GM18909 (cell line): Measurements from ENCODE around the gene FABP1.

Experiments used
- ATAC-seq: cut with Tn5 transposase; IDR thresholded peaks from one replicate; pipeline ENCODE4 v1.9.1; 2021; ENCODE audit warnings: mild to moderate bottlenecking; ENCODE audit not compliant: unreplicated experiment, poor library complexity

FABP1 gene

DNA sequence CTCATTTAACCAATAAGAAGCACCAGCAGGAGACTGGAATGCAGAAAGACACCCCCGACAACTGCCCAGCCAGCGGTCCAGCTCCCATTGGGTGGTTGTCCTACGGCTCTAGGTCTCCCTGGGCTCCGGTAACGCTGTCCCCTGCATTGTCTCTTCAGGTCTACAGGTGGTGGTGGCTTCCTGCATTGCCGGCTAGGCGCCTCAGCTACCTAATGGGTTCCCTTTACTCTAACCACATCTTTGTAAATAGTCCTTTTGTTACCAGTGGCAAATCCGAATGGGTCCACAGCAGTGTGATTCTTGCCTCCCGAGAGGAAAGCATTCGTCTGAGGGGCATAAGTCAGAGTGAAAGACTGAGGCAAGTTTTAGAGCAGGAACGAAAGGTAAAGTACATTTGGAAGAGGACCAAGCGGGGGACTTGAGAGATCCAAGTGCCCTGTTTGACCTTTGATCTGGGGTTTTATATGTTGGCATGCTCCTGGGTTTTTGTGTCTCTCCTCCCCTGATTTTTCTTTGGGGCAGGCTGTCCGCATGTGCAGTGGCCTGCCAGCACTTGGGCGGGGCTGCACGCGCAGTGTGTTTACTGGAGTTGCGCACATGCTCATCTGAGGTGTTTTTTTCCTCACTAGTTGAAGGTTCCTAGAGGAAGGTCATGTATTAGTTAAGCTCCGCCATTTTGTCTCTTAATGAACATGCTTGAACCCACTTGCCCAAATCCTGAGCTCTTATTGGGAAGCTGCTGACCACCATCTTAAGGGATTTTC lies 11.0 kb downstream of the FABP1 start:
- no peak for ATAC-seq

DNA sequence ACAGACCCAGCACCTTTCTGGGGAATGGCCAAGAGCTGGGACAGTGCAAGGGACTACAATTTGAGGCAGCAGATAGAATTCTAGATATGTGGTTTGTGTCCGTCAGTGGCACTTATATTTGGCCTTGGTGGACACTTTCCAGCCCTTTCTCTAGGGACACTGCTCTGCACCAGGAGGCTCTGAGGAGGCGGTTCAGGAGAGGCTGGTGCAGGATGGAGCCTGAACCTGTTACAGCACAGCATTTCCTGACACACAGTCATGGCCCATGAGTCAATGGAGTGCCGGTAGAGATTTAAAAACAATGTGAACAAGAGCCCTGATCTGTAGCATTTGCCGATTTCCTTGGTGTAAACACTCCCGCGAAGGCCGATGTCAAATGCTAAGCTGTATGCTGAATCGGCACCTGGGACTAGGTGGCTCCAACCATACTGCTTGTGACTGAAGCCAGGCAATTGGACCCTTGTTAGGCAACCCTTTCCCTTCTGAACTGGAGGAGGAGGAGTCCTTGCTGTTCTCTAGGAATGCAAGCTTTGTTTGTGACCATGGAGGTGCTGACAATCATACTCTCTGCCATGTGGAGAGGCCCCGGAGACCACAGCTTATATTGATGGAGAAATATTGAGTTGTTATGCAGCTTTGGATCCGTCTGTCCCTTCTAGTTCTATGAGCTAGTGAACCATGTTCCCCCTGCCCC lies 11.9 kb downstream of the FABP1 start:
- ATAC-seq, result no peak

DNA sequence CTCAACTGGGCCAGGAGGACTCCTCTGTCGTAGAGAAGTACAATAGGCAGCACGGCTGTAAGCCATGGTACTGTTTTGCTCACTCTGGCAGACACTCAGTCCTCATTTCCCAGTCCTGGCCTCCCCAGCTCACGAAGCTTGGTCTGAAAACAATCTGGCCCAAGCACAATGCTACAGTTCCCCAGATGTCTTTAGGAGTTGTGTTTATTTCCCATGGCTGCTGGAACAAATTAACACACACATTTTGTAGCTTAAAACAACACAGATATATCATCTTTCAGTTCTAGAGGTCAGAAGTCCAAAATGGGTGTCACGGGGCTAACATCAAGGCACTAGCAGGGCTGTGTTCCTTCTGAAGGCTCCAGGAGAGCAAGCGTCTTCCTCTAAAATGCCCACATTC lies 13.0 kb downstream of the FABP1 start:
- no peak for ATAC-seq

DNA sequence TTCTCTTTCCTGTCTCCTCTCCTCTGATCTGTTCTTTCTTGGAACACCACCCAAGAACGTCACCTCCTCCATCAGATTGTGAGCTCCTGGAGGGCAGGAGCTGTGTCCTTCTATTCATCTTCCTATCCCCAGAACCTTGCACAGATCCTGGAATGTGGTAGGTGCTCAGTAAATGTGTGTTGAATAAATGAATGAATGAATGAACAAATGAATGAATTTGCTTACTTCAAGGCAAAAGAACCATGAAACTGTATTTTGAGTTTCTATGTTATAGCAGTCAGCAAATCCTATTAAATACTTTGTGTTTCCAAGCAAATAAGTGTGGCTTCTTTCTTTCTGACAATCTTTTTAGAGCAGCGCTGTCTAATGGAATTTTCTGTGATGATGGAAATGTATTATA lies 14.8 kb downstream of the FABP1 start:
- no peak for ATAC-seq

DNA sequence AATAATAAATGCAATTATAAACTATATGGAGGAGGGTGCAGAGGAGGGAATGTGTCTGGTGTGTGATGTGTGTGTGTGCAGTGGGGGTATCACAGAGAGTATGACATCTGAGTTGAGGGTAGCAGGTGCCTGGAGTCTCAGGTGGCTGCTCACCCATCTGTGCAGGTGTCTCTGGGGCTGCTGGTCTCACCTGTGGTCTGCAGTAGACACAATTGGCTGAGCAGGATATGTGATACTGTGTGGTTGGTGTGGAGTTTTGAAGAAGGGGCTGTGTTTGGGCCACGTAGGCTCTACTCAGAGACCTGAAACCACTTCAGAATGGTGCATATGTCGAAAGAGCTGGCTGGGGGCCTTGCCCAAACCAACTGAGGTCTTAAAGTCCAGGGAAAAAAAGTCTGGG lies 17.0 kb downstream of the FABP1 start:
- no peak for ATAC-seq

DNA sequence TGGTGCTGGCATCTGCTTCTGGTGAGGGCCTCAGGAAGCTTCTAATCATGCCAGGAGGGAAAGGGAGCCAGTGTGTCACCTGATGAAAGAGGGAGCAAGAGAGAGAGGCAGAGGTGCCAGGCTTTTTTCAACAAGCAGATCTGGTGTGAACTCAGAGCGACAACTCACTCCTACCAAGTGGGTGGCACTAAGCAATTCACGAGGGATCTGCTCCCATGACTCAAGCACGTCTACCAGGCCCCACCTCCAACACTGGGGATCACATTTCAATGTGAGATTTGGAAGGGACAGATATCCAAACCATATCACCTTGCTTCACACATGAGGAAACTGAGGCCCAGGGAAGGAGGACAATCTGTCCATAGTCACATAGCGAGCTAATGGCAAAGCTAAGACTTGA lies 19.1 kb downstream of the FABP1 start:
- ATAC-seq, result no peak

DNA sequence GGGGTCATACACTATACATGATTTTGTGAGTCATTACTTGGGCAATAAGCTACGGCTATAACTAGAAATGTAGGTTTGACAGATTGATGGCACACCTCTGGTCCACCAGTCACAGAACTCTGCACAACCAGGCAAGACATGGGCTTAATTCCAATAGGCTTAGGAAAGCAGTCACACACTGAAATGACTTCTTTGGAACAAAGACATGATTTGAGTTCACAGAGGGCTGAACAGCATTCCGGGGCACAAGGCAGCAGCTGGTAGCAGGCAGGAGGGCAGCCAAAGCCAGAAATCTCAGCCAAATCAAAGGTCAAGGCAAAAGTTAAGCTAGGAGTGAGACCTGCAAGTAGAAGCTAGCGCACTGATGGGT lies 27.4 kb downstream of the FABP1 start:
- no peak for ATAC-seq

DNA sequence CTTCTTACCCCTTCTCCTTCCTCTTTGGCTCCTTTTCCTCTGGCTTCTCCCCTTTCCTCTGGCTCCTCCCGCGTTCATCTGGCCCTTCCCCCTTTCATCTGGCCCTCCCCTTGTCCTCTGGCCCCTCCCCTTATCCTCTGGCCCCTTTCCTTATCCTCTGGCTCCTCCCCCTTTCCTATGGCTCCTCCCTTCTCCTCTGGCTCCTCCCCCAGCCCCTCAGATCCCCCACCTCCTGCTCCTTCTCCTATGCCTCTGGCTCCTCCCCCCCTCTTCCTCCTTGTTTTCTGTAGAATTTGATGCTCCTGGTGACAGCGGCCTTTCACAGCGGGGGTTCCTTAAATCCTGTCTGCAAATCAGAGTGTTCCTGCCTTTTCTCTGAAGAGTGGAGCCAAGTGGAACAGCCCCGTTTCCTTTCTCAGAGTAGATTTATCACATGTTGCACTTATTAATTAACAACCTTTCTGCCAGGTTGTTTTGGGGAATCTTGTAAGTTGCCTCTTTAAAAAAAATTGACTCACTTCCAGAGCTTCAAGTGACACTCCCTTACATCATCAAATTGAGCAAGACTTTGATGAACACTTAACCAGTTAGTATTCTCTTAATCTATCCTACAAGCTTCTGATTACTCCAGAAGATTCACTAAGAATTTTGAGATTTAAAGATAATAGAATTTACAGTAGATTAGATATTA lies 27.9 kb downstream of the FABP1 start:
- ATAC-seq, result no peak

DNA sequence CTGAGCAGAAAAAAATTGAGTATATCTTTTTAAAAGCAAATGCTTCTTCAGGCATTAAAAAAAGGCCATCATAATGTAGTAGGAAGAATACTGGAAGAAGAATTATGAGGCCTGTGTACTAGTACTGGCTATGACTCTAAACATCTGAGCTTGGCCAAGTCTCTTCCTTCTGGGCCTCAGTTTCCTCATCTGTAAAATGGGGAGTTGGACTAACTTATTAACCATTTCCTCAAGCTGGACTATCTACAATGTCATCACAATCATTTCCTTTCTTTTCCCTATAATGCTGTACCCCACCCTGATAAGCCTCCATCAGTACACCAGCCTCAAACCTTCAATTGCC lies 29.3 kb downstream of the FABP1 start:
- no peak for ATAC-seq

DNA sequence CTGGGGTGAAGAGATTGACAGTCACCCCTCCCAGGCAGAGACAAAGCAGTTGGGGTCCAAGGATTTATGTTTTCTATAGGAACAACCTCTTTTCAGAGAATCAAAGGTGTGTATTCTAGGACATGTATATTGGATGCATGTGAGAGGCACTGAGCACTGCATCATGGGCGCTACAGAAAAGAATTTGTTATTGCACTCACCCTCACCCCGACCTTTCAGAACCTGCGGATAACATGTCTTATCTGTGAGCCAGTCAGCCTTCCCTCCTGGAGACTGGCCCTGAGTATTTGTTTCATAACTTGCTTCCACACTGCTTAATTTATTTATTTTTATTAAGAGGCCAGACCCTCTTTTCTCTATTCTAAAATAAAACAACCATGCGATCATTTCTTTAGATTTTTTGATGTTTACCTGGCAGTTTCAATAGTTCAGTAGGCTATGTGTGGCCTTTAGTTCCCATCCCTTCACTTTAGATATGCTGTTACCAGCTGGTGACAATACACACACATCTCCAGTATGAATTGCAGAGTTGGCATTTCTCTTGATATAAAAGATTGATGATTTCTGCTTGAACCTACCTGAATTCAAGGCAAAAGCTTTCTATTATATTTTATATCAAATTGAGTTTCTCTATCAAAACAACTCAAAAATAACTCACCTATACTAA lies 29.8 kb downstream of the FABP1 start:
- no peak for ATAC-seq

DNA sequence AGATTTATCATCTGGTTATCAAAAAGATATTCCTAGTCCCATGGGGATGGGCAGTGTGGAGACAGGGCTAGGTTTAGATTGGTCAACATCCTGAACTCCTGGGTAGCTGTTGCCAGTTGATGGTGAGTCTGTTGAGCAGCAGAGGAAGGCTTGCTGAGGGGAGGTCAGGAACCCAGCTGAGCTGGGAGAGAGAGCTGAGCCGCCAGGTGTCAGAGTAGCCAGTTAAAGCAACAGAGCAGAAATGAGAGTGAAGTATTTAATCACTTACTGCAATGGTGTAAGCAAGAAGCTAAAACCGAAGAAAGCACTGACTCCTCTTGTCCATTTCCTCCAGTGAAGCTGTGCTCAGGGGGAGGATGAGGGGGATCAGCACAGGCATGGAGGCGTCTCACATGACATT lies 30.7 kb downstream of the FABP1 start:
- ATAC-seq, result no peak

DNA sequence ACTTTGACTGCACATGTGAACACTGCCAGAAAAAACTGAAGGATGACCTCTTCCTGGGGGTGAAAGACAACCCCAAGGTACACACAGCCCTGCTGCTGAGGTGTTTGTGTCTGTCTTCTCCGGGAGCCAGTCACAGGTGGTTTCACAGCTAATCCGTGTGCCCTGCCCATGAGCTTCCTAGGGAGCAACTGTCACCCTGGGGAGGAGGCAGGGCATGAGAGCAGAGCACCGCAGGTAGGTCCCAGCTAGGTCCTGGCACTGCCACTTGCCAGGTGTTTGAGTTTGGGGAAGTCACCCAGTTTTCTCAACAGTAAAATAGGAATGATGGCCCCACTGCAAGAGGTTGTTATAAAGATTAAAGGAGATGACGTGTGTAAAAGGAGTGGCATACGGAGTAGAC lies 31.2 kb downstream of the FABP1 start:
- no peak for ATAC-seq

DNA sequence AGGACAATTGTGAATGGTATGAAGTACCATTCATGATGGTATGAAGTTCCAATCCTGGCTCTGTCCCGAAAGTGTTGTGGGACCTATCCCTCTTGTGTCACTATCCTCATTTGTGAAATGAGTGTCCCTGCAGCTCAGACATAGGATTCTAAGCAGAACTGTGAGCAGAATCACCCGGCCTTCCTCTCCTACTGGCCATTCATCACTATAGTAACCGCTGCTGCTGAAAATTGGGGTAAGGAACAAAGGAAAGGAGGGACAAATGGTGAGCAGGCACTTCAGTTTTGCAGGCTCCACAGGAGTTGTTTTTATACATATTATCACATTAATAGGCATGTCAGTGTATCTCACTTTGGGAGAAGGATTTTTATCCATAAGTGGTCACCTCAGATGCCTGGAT lies 32.8 kb downstream of the FABP1 start:
- no peak for ATAC-seq

DNA sequence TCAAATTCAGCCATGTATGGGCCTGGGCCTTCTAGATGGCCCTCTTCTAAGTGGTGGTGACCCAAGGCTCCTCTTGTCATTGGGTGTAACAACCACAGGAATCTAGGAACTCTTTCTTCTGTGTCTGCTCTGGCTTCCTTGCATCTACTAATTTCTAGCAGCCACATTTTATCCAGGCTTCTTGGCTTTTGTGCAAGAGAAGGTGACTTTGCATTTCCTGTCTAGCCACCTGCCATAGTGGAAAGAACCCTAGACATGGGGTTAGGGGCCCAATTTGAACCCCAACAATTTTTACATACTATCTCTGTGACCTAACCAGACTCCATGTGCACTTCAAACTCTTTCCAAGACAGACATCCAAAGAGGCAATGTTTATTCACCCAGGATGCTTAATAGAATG lies 35.1 kb downstream of the FABP1 start:
- ATAC-seq, result no peak

DNA sequence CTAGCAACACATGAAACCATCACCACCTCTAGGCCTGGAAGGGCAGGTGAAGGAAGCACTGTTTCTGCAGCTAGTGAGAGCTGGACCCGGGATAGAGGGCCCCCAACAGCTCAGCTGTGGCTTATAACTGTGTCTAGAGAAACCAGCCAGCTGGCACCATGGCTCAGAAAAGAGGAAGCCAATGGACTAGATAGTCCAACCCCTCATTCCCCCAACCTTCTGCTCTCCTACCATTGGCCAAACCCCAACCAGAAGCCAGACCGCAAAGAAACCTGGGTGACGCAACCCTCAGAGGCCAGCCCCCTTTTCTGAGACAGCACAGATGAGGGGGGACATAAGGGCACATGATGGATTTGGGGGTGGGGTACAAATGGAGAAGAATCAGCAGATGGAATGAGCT lies 35.9 kb downstream of the FABP1 start:
- no peak for ATAC-seq

DNA sequence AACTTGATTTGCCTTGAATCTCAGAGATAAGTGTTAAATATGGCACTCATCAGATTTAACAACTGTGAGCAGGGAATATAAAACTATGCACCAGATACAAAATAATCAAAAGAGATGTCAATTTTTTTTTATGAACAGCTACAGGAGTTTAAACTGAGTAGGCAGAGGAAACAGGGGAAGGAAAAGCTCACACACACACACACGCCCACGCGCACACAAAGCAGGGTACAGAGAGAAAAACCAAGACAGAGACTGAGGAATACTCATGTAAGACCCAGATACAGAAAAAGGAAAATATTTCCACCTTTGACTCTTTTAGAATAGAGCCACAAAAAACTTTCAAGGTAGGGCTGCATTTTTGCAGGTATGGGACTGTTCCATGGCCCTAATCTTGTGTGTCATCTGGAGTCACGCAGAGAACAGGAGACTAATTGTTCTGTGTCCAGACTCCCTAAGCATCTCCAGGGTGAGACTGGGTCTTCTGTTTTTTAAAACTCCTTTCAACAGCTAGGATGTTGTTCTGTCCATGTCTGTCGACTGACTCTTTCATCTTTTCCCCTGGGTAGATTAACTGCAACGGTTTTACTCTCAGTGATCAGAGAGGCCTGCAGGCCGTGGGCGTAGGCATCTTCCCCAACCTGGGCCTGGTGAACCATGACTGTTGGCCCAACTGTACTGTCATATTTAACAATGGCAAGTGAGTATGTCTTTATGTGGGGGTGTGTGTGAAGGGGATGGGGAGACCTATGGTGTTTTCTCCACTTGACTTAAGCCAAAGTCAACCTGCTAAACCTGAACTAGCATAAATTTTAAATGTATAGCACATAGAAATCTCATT lies 37.2 kb downstream of the FABP1 start:
- ATAC-seq, result no peak

DNA sequence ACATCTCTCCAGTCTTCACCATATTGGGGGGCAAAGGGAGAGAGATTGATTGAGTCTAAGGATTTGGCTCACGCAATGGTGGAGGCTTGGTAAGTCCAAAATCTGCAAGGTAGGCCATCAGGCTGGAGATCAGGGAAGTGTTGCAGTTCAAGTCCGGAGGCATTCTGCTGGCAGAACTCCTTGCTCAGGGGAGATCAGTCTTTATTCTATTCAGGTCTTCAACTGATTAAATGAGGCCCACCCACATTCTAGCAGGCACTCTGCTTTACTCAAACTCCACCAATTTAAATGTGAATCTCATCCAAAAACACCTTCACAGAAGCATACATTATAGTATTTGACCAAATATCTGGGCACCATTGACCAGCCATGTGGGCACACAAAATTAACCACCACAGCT lies 38.9 kb downstream of the FABP1 start:
- ATAC-seq, result no peak

DNA sequence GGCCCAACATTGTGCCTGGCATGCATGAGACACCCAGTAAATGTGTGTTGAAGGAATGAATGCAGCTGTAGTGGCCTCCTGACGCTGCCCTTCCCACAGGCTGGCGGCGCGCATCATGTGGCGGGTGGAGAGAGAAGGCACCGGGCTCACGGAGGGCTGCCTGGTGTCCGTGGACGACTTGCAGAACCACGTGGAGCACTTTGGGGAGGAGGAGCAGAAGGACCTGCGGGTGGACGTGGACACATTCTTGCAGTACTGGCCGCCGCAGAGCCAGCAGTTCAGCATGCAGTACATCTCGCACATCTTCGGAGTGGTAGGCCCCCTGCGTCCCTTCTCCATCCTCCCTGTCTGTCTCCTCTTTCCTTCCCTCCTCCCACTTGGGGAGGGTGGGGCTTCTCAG lies 40.1 kb downstream of the FABP1 start:
- no peak for ATAC-seq

DNA sequence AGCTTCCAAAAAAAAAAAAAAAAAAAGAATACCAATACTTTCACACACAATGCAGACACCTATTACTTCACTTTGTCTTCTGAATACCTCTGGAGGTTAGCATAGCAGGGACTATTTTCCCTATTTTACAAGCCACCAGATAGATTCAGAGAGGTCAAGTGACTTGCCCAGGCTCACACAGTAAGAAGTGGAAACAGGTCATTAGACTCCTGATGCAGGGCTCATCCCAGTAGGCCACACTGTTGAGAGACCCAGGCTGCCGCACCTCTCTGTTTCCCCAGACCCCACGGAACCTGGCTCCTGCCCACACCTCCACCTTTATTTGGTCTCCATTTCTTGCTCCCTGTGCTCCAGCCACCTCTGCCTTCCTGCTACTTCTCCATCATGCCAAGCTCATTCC lies 40.8 kb downstream of the FABP1 start:
- no peak for ATAC-seq

DNA sequence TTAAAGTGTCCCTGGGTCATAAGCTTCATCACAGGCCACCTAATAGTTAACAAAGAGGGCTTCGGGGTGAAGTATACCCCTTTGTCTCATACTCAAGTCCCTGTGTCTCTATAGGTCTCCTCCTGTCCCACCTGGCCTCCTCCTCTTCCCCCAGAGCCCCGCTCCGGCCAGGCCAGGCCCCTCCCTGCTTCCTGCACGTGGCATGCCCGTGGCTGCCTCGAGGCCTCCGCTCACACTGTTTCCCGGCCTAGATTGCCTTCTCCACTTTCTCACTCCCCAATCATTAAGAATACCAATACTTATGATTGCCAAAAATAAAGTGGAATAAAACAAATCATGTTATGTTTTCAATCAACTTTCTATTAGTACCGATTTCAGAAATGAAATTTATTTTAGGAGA lies 41.5 kb downstream of the FABP1 start:
- no peak for ATAC-seq
